Activated CD8-positive, alpha-beta memory T cell treated with anti-CD3 and anti-CD28 coated beads, Interleukin-2, amount 10 ng/mL, durations not matched to agents 7 days and 5 days (primary cell): ENCODE measurements around the gene SLC17A9. TPM values are rescaled to one million over a fixed set of nuclear protein-coding genes. Genes with fewer than 3 reads are reported as not detected.

Source experiments
- ATAC-seq: fragments of 150-1000 bp; cut with Tn5 transposase; one replicate; pipeline ENCODE4 v1.10.0; 2021; ENCODE audit warnings: moderate library complexity
- CTCF ChIA-PET: fragments of 350-600 bp; sonication (Branson Sonifier 250); formaldehyde crosslinking; loops from one replicate; lab custom pipeline; 2021; ENCODE audit warnings: antibody characterized with exemption; lab: Charles Lee
- DNase-seq: peaks from one replicate; pipeline ENCODE4 v3.0.0-alpha.2; 2020
- H3K27ac Mint-ChIP-seq: one replicate; pipeline ENCODE4 v1.8.0; 2021; ENCODE audit warnings: mild to moderate bottlenecking, mixed read lengths
- H3K27me3 Mint-ChIP-seq: one replicate; pipeline ENCODE4 v1.8.0; 2021; ENCODE audit warnings: mixed read lengths
- H3K36me3 Mint-ChIP-seq: one replicate; pipeline ENCODE4 v1.8.0; 2021; ENCODE audit warnings: mild to moderate bottlenecking, mixed read lengths
- H3K4me1 Mint-ChIP-seq: one replicate; pipeline ENCODE4 v1.8.0; 2021; ENCODE audit warnings: mixed read lengths
- H3K4me3 Mint-ChIP-seq: one replicate; pipeline ENCODE4 v1.8.0; 2021; ENCODE audit warnings: mild to moderate bottlenecking, moderate library complexity, mixed read lengths
- H3K9me3 Mint-ChIP-seq: one replicate; pipeline ENCODE4 v1.8.0; 2022; ENCODE audit warnings: low read depth, mixed read lengths
- total RNA-seq, 2 experiments: library from RNA; stranded (reverse); gene quantifications; one replicate each; pipeline ENCODE4 v1.2.3, GENCODE V29; 2021

The SLC17A9 gene
- total RNA-seq, 2 experiments from 2014 or later, result 26.1 to 34.1 TPM

GRCh38 chr20:62972845-62973745 lies 20.6 kb downstream of the SLC17A9 start:
- H3K9me3 Mint-ChIP-seq, result no peaks in the 10 kb centered on the region
- no peak overlapping the region for H3K27ac Mint-ChIP-seq
- H3K27me3 Mint-ChIP-seq, result peaks cover 54% of the 10 kb centered on the region
- DNase-seq, result no peak
- no peak for ATAC-seq
- CTCF ChIA-PET, result interaction anchor here (0.6 to 1.8 kb wide), 32 partner anchors 8 to 447 kb away, joined by 3 to 18 read pairs (median 4); partner anchors contain the start of genes SLC17A9 and TCFL5
- H3K4me3 Mint-ChIP-seq, result no peak overlapping the region
- peaks cover 21% of the 10 kb centered on the region for H3K4me1 Mint-ChIP-seq
- H3K36me3 Mint-ChIP-seq, result no peaks in the 10 kb centered on the region

- CTCF ChIA-PET, result no interaction called here
- H3K27me3 Mint-ChIP-seq, result peaks cover 72% of the 10 kb centered on the region
- ATAC-seq (no peak), DNase-seq (no peak)
- H3K27ac Mint-ChIP-seq, result no peak overlapping the region
- peaks cover 30% of the 10 kb centered on the region for H3K4me1 Mint-ChIP-seq
- H3K9me3 Mint-ChIP-seq, result no peaks in the 10 kb centered on the region
- H3K36me3 Mint-ChIP-seq, result no peaks in the 10 kb centered on the region
- H3K4me3 Mint-ChIP-seq, result no peak overlapping the region
These were observed 22.8 kb downstream of the SLC17A9 start for GRCh38 chr20:62975251-62975760.

GRCh38 chr20:62975812-62976508 lies 23.5 kb downstream of the SLC17A9 start:
- DNase-seq, result no peak

DNA sequence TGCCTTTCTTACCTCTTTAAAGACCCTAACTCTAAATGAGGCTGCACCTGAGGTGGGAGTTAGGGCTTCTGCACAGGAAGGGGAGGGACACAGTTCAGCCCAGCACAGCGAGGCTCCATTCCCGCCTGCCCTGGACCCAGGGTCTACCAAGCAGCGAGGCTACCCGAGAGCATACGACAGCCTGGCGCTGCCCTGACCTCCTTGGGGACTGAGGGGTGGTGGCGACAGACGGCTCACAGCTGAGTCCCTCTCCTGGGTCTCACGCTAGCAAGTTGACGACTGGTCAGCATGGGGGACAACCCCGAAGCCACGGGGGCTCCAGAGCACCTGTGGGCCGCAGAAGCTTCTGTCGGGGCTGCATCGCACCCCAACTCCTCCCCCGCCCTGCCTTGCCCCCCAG lies 24.4 kb downstream of the SLC17A9 start:
- Mint-ChIP-seq H3K4me1 (peaks cover 37% of the 10 kb centered on the region), H3K36me3 (no peaks in the 10 kb centered on the region), H3K9me3 (no peaks in the 10 kb centered on the region), H3K4me3 (no peak overlapping the region), H3K27me3 (peaks cover 78% of the 10 kb centered on the region), H3K27ac (no peak overlapping the region)
- no peak for DNase-seq
- CTCF ChIA-PET, result interaction anchor here (0.9 to 1.1 kb wide), 2 partner anchors 15 to 19 kb away, joined by 3 read pairs; no protein-coding TSS in a partner anchor
- ATAC-seq, result no peak

More at GRCh38 chr20:62975812-62976508, 23.5 kb downstream of the SLC17A9 start:
- no peak overlapping the region for H3K4me3 Mint-ChIP-seq
- no peak overlapping the region for H3K27ac Mint-ChIP-seq
- CTCF ChIA-PET, result no interaction called here
- no peaks in the 10 kb centered on the region for H3K9me3 Mint-ChIP-seq
- peaks cover 33% of the 10 kb centered on the region for H3K4me1 Mint-ChIP-seq
- H3K36me3 Mint-ChIP-seq, result no peaks in the 10 kb centered on the region
- peaks cover 77% of the 10 kb centered on the region for H3K27me3 Mint-ChIP-seq
- ATAC-seq, result no peak

GRCh38 chr20:62977613-62978560 lies 25.4 kb downstream of the SLC17A9 start:
- H3K27ac Mint-ChIP-seq, result peak overlapping the region; percentile 61
- DNase-seq, result peak; percentile 82
- peaks cover 80% of the 10 kb centered on the region for H3K27me3 Mint-ChIP-seq
- no peaks in the 10 kb centered on the region for H3K9me3 Mint-ChIP-seq
- ATAC-seq, result peak; percentile 77
- H3K4me1 Mint-ChIP-seq, result peaks cover 37% of the 10 kb centered on the region
- peak overlapping the region; percentile 26 for H3K4me3 Mint-ChIP-seq
- H3K36me3 Mint-ChIP-seq, result no peaks in the 10 kb centered on the region
- CTCF ChIA-PET, result interaction anchor here (0.8 to 2.9 kb wide), 4 partner anchors 7 to 23 kb away, joined by 3 to 8 read pairs (median 3); no protein-coding TSS in a partner anchor

DNA sequence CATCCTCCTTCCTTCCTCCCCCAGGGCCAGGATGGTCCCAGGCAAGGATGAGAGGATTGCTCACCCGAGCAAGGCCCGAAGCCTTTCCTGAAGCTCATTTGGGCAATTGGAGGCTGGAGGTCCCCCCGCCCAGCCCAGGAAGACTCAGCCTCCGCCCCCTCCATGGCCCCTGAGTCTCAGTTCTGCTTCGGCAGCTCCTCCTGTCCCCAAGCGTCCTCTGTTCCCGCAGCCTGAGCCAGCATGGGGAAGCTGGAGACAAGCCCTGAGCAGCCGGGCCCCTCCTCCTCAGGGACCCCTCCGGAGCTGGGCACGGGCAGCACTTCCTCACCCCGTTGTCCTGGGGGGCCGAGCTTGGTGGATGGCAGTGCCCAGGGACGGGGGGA lies 26.0 kb downstream of the SLC17A9 start:
- H3K9me3 Mint-ChIP-seq, result no peaks in the 10 kb centered on the region
- ATAC-seq, result no peak
- peaks cover 80% of the 10 kb centered on the region for H3K27me3 Mint-ChIP-seq
- H3K27ac Mint-ChIP-seq, result no peak overlapping the region
- H3K36me3 Mint-ChIP-seq, result no peaks in the 10 kb centered on the region
- CTCF ChIA-PET, result interaction anchor here (2.9 kb wide), 1 partner anchor 8 kb away, joined by 8 read pairs; no protein-coding TSS in a partner anchor
- H3K4me1 Mint-ChIP-seq, result peaks cover 37% of the 10 kb centered on the region
- no peak for DNase-seq
- no peak overlapping the region for H3K4me3 Mint-ChIP-seq

- peaks cover 37% of the 10 kb centered on the region for H3K4me1 Mint-ChIP-seq
- H3K27me3 Mint-ChIP-seq, result peaks cover 82% of the 10 kb centered on the region
- no peak overlapping the region for H3K27ac Mint-ChIP-seq
- no peaks in the 10 kb centered on the region for H3K36me3 Mint-ChIP-seq
- H3K9me3 Mint-ChIP-seq, result no peaks in the 10 kb centered on the region
- H3K4me3 Mint-ChIP-seq, result no peak overlapping the region
- ATAC-seq (no peak), DNase-seq (no peak)
- CTCF ChIA-PET, result interaction anchor here (1.1 to 2.9 kb wide), 2 partner anchors 9 to 76 kb away, joined by 4 to 8 read pairs; no protein-coding TSS in a partner anchor
These were observed 26.8 kb downstream of the SLC17A9 start for GRCh38 chr20:62979310-62979709.

GRCh38 chr20:62979876-62980373 lies 27.4 kb downstream of the SLC17A9 start:
- H3K4me3 Mint-ChIP-seq, result no peak overlapping the region
- H3K27me3 Mint-ChIP-seq, result peaks cover 81% of the 10 kb centered on the region
- ATAC-seq, result no peak

GRCh38 chr20:62980380-62980960 lies 28.0 kb downstream of the SLC17A9 start:
- H3K9me3 Mint-ChIP-seq, result no peaks in the 10 kb centered on the region
- H3K36me3 Mint-ChIP-seq, result no peaks in the 10 kb centered on the region
- CTCF ChIA-PET, result interaction anchor here (0.6 to 2.9 kb wide), 4 partner anchors 8 to 81 kb away, joined by 3 to 8 read pairs (median 4); no protein-coding TSS in a partner anchor
- peaks cover 81% of the 10 kb centered on the region for H3K27me3 Mint-ChIP-seq
- peaks cover 37% of the 10 kb centered on the region for H3K4me1 Mint-ChIP-seq
- ATAC-seq (no peak), DNase-seq (no peak)
- H3K27ac Mint-ChIP-seq, result no peak overlapping the region
- no peak overlapping the region for H3K4me3 Mint-ChIP-seq

More at GRCh38 chr20:62979876-62980373, 27.4 kb downstream of the SLC17A9 start:
- peaks cover 37% of the 10 kb centered on the region for H3K4me1 Mint-ChIP-seq
- DNase-seq, result no peak
- no peak overlapping the region for H3K27ac Mint-ChIP-seq
- H3K36me3 Mint-ChIP-seq, result no peaks in the 10 kb centered on the region
- CTCF ChIA-PET, result interaction anchor here (0.9 to 2.9 kb wide), 4 partner anchors 8 to 81 kb away, joined by 3 to 8 read pairs (median 4); no protein-coding TSS in a partner anchor
- no peaks in the 10 kb centered on the region for H3K9me3 Mint-ChIP-seq

DNA sequence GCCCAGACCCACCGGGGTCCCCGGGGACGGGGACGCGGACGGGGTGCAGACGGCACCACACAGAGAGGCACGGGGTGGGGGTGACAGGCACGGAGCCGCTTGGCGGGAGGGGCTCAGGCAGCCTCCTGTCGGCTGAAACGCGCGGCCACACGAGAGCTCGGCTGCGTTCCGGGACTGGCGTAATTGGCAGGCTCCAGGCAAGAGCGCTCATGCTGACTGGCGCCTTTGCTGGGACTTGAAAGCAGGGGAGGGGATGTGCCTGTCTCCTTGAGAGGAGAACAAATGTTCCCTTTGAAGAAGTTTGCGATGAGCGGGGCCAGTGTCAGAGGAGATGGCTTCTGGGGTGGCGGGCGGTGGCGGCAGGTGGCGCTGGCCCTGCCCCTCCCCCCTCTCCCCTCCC lies 28.5 kb downstream of the SLC17A9 start:
- ATAC-seq (no peak), DNase-seq (peak; percentile 54)
- CTCF ChIA-PET, result interaction anchor here (0.6 to 2.9 kb wide), 4 partner anchors 9 to 82 kb away, joined by 3 to 8 read pairs (median 4); no protein-coding TSS in a partner anchor
- Mint-ChIP-seq H3K36me3 (no peaks in the 10 kb centered on the region), H3K4me1 (peaks cover 37% of the 10 kb centered on the region), H3K27me3 (peaks cover 77% of the 10 kb centered on the region), H3K4me3 (no peak overlapping the region), H3K27ac (no peak overlapping the region), H3K9me3 (no peaks in the 10 kb centered on the region)

DNA sequence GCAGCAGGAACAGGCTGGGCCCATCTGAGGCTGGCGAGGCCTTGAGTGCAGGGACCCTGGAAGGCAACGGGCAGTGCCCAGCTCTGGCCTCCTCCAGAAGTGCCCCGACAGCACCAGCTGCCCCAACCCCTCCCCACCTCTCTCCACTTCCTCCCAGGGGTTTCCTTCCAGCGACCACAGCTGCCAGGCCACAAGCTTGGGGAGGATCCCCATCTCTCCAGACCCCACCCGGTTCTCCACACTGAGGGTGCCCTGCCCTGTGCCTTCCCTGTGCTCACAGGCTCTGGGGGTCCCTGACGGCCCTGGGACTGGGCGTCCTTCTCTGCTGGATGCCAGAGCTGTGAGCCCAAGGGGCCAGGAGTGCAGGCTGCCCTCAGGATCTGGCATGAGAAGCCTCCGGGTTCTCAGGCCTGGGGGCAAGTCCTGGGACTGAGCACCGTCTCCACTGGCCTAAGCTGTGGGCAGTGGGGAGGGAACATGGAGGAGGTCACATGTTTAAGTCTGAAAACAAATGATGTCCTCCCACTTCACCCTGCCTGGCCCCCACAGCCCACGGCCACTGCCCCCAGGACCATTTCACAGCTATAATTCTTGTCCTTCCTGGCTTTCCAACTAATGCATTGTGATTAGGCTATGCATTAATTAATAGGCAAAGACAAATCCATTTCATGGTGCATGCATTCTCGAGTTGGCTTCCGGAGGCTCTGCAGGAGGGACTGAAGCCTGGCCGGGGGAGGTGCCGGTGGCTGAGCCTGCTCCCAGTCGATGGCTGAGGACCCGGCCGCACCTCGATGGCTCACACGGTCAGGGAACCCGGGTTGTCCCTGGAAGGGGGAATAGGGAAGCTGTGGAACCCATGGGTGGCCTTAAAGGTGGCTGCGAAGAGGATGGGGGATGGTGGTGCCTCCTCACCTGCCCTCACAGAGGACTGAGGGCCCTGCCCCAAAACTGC lies 29.9 kb downstream of the SLC17A9 start:
- ATAC-seq (no peak), DNase-seq (no peak)
- H3K9me3 Mint-ChIP-seq, result no peaks in the 10 kb centered on the region
- H3K27me3 Mint-ChIP-seq, result peaks cover 67% of the 10 kb centered on the region
- no peak overlapping the region for H3K27ac Mint-ChIP-seq
- H3K36me3 Mint-ChIP-seq, result no peaks in the 10 kb centered on the region
- peaks cover 35% of the 10 kb centered on the region for H3K4me1 Mint-ChIP-seq
- no peak overlapping the region for H3K4me3 Mint-ChIP-seq
- CTCF ChIA-PET, result interaction anchor here (0.9 kb wide), 1 partner anchor 174 kb away, joined by 3 read pairs; no protein-coding TSS in a partner anchor
